CD14-positive monocyte (primary cell): ENCODE data around the gene TSPAN31. TPM values are rescaled to one million over a fixed set of nuclear protein-coding genes. Genes with fewer than 3 reads are reported as not detected.
A peak's percentile ranks its signal among the peaks of the same experiment; 100 is the strongest.

Experiments
- DNase-seq, 3 donors: peaks; one replicate each; pipeline ENCODE4 v3.0.0-alpha.2; 2011 to 2022
- H2AFZ ChIP-seq: 2 replicates; pipeline ENCODE4 v1.6.0; 2012; ENCODE audit warnings: mild to moderate bottlenecking, low read depth, low read length, inconsistent platforms; ENCODE audit not compliant: insufficient read depth, poor library complexity, severe bottlenecking
- H3K27ac ChIP-seq, 2 donors: 1 replicate in 1 of 2; 2 replicates in 1 of 2; pipeline ENCODE4 v1.5.1; 2012 to 2013; ENCODE audit warnings: low read length in 2 of 2, control low read depth in 1 of 2, inconsistent platforms in 1 of 2, low read depth in 1 of 2, mild to moderate bottlenecking in 1 of 2
- H3K27me3 ChIP-seq, 2 donors: one replicate each; pipeline versions ENCODE4 v1.6.0 to v1.6.1; 2011 to 2013; ENCODE audit warnings: low read length in 2 of 2; ENCODE audit not compliant: control insufficient read depth in 2 of 2, insufficient read depth in 2 of 2
- H3K36me3 ChIP-seq, 2 donors: replicated peaks in 1 of 2; 1 replicate in 1 of 2; 2 replicates in 1 of 2; pipeline versions ENCODE4 v1.5.1 to v1.6.1; 2012 to 2013; ENCODE audit warnings: low read length in 2 of 2, control low read depth in 1 of 2, inconsistent platforms in 1 of 2, mild to moderate bottlenecking in 1 of 2; ENCODE audit not compliant: insufficient read depth in 2 of 2, control insufficient read depth in 1 of 2
- H3K4me1 ChIP-seq, 2 donors: 1 replicate in 1 of 2; 2 replicates in 1 of 2; pipeline versions ENCODE4 v1.5.1 to v1.6.1; 2012 to 2013; ENCODE audit warnings: low read length in 2 of 2, control low read depth in 1 of 2, inconsistent platforms in 1 of 2, mild to moderate bottlenecking in 1 of 2, moderate library complexity in 1 of 2; ENCODE audit not compliant: insufficient read depth in 2 of 2, control insufficient read depth in 1 of 2
- H3K4me2 ChIP-seq: replicated peaks from 2 replicates; pipeline ENCODE3; 2012; ENCODE audit warnings: low read length, moderate library complexity, mild to moderate bottlenecking; ENCODE audit not compliant: poor library complexity, severe bottlenecking; ENCODE audit errors: extremely low read depth
- H3K4me3 ChIP-seq, 3 experiments: fragments of 200-600 bp in 1 of 3; sonication (generic) in 1 of 3; replicated peaks in 1 of 3; 1 replicate in 2 of 3; 2 replicates in 1 of 3; pipeline ENCODE4 v1.5.1; 2011 to 2013; ENCODE audit warnings: low read length in 3 of 3, mild to moderate bottlenecking in 3 of 3, control low read depth in 2 of 3, low read depth in 2 of 3, inconsistent platforms in 1 of 3, moderate library complexity in 1 of 3
- H3K79me2 ChIP-seq: 2 replicates; pipeline ENCODE4 v1.6.0; 2012; ENCODE audit warnings: mild to moderate bottlenecking, control low read depth, inconsistent platforms, low read length, moderate library complexity; ENCODE audit not compliant: insufficient read depth
- H3K9ac ChIP-seq: 2 replicates; pipeline ENCODE4 v1.6.0; 2017; ENCODE audit warnings: low read length, mild to moderate bottlenecking; ENCODE audit not compliant: insufficient read depth, poor library complexity, severe bottlenecking
- H3K9me3 ChIP-seq, 2 donors: replicated peaks in 1 of 2; 1 replicate in 1 of 2; 2 replicates in 1 of 2; pipeline versions ENCODE4 v1.5.1 to v1.6.1; 2012 to 2013; ENCODE audit warnings: low read length in 2 of 2, control low read depth in 1 of 2; ENCODE audit not compliant: control insufficient read depth in 1 of 2, insufficient read depth in 1 of 2
- H4K20me1 ChIP-seq: 2 replicates; pipeline ENCODE4 v1.6.0; 2012; ENCODE audit warnings: mild to moderate bottlenecking, low read length, control low read depth, moderate library complexity; ENCODE audit not compliant: insufficient read depth
- H3K27ac Mint-ChIP-seq, 7 donors: one replicate each; pipeline ENCODE4 v1.8.0; 2020; ENCODE audit warnings: mild to moderate bottlenecking in 7 of 7, mixed read lengths in 7 of 7, moderate library complexity in 6 of 7, inconsistent platforms in 2 of 7
- H3K27me3 Mint-ChIP-seq, 3 donors: one replicate each; pipeline ENCODE4 v1.8.0; 2021 to 2022; ENCODE audit warnings: low read depth in 3 of 3, mild to moderate bottlenecking in 3 of 3, mixed read lengths in 3 of 3, moderate library complexity in 3 of 3, inconsistent platforms in 1 of 3
- H3K36me3 Mint-ChIP-seq, 2 donors: one replicate each; pipeline ENCODE4 v1.8.0; 2020; ENCODE audit warnings: mixed read lengths in 2 of 2, inconsistent platforms in 1 of 2, mild to moderate bottlenecking in 1 of 2
- H3K4me1 Mint-ChIP-seq: one replicate; pipeline ENCODE4 v1.8.0; 2020; ENCODE audit warnings: mild to moderate bottlenecking, mixed read lengths
- H3K4me3 Mint-ChIP-seq, 2 donors: one replicate each; pipeline ENCODE4 v1.8.0; 2020; ENCODE audit warnings: mild to moderate bottlenecking in 2 of 2, mixed read lengths in 2 of 2, moderate library complexity in 1 of 2
- H3K9me3 Mint-ChIP-seq, 7 donors: one replicate each; pipeline ENCODE4 v1.8.0; 2020 to 2022; ENCODE audit warnings: mixed read lengths in 7 of 7, mild to moderate bottlenecking in 6 of 7, moderate library complexity in 6 of 7, inconsistent platforms in 2 of 7
- CTCF ChIP-seq: fragments of 200-600 bp; IDR thresholded peaks from one replicate; pipeline ENCODE4 v1.8.0; 2022; ENCODE audit warnings: antibody characterized with exemption, mild to moderate bottlenecking
- WGBS: methylation state at CpG from one replicate; pipeline ENCODE4 v1.1.5; 2013; ENCODE audit warnings: missing lambda C conversion rate; ENCODE audit not compliant: insufficient coverage; 5-methylcytosine and 5-hydroxymethylcytosine counted together
- intact Hi-C, 2 donors: fragments of 100-400 bp; cut with micrococcal nuclease; formaldehyde crosslinking; loops; one replicate each; pipeline versions ENCODE4 v1.15.0 to v1.15.1; 2023
- polyA plus RNA-seq, 3 donors: library from polyadenylated mRNA; depleted of rRNA in 1 of 3; unstranded in 2 of 3; stranded (reverse) in 1 of 3; fragments of 300-500 nt in 2 of 3; fragments of >200 nt in 1 of 3; fragmentation: Illumina TruSeq in 2 of 3; gene quantifications; 1 replicate in 2 of 3; 2 replicates in 1 of 3; pipeline ENCODE4 v1.2.3, GENCODE V29; 2012 to 2021

Gene TSPAN31
- polyA plus RNA-seq, 3 donors, result 20.6 to 48.1 (median 43.0) TPM

- no peaks in the 10 kb centered on the region for H3K27me3 ChIP-seq
- H3K36me3 Mint-ChIP-seq, result peaks cover 40 to 57% of the 10 kb centered on the region in 2 donors
- no peak for TF ChIP-seq CTCF
- H3K4me3 ChIP-seq, result no peak overlapping the region
- peaks cover 0 to 2% (median 1%) of the 10 kb centered on the region in 3 donors for H3K27me3 Mint-ChIP-seq
- no peak overlapping the region for H3K4me2 ChIP-seq
- H3K9me3 Mint-ChIP-seq, result peaks cover 0 to 15% (median 12%) of the 10 kb centered on the region in 7 donors
- no peak overlapping the region for H3K4me3 Mint-ChIP-seq
- intact Hi-C loops, result no loop called here
- H3K36me3 ChIP-seq, result peaks cover 45 to 55% of the 10 kb centered on the region in 2 donors
- H3K79me2 ChIP-seq, result no peaks in the 10 kb centered on the region
- H4K20me1 ChIP-seq, result peaks cover 6% of the 10 kb centered on the region
- DNase-seq, result no peak
- no peak overlapping the region for H3K27ac ChIP-seq
- no peak overlapping the region for H2AFZ ChIP-seq
- no peaks in the 10 kb centered on the region for H3K4me1 ChIP-seq
- H3K9me3 ChIP-seq, result peaks cover 0 to 14% of the 10 kb centered on the region in 2 donors
- H3K4me1 Mint-ChIP-seq, result peaks cover 3% of the 10 kb centered on the region
- H3K27ac Mint-ChIP-seq, result no peak overlapping the region
- no CpG with 5 or more reads among the region's 10 CpGs for WGBS
- H3K9ac ChIP-seq, result no peak overlapping the region
Measured at GRCh38 chr12:57725851-57726150, 19.0 kb upstream of the TSPAN31 start.

GRCh38 chr12:57726151-57726883, 18.5 kb upstream of the TSPAN31 start:
- no peak for DNase-seq
- Mint-ChIP-seq H3K36me3 (peaks cover 40 to 57% of the 10 kb centered on the region in 2 donors), H3K27ac (peak overlapping the region in 1 of 7 donors; percentile 60), H3K27me3 (peaks cover 0 to 2% (median 1%) of the 10 kb centered on the region in 3 donors), H3K4me1 (peaks cover 3% of the 10 kb centered on the region), H3K9me3 (peaks cover 0 to 15% (median 12%) of the 10 kb centered on the region in 7 donors), H3K4me3 (peak overlapping the region; percentile 74 to 84)
- H3K79me2 ChIP-seq, result no peaks in the 10 kb centered on the region
- H2AFZ ChIP-seq, result no peak overlapping the region
- H3K27me3 ChIP-seq, result no peaks in the 10 kb centered on the region
- H3K4me1 ChIP-seq, result no peaks in the 10 kb centered on the region
- H3K27ac ChIP-seq, result no peak overlapping the region
- peak; percentile 17 for TF ChIP-seq CTCF
- peaks cover 3% of the 10 kb centered on the region for H4K20me1 ChIP-seq
- H3K4me3 ChIP-seq, result no peak overlapping the region
- no peak overlapping the region for H3K4me2 ChIP-seq
- peaks cover 0 to 14% of the 10 kb centered on the region in 2 donors for H3K9me3 ChIP-seq
- intact Hi-C loops, result no loop called here
- WGBS, result 91% methylated on average over 64 of the region's 79 CpGs
- H3K9ac ChIP-seq, result no peak overlapping the region
- H3K36me3 ChIP-seq, result peaks cover 45 to 55% of the 10 kb centered on the region in 2 donors
